Uterus (tissue), 4 donors: ENCODE measurements around the gene ZBTB3. TPM values are rescaled to one million over a fixed set of nuclear protein-coding genes. Genes with fewer than 3 reads are reported as not detected.
A peak's percentile ranks its signal among the peaks of the same experiment; 100 is the strongest.

Experiments used
- DNase-seq, 2 donors: peaks; one replicate each; pipeline ENCODE4 v3.0.0-alpha.2; 2019 to 2020
- H3K27ac ChIP-seq, 2 donors: fragments of 200-600 bp; sonication (generic); 1 replicate in 1 of 2; 2 replicates in 1 of 2; pipeline ENCODE4 v1.5.1; 2016 to 2018
- H3K27me3 ChIP-seq, 2 donors: fragments of 200-600 bp; sonication (generic); one replicate each; pipeline ENCODE4 v1.5.1; 2018 to 2019; ENCODE audit warnings: control low read depth in 1 of 2
- H3K36me3 ChIP-seq, 2 donors: fragments of 200-600 bp; sonication (generic); one replicate each; pipeline ENCODE4 v1.5.1; 2019; ENCODE audit warnings: control low read depth in 1 of 2
- H3K4me1 ChIP-seq, 2 donors: fragments of 200-600 bp; sonication (generic); one replicate each; pipeline ENCODE4 v1.5.1; 2018 to 2019; ENCODE audit warnings: control low read depth in 1 of 2
- H3K4me3 ChIP-seq, 2 donors: fragments of 200-600 bp; sonication (generic); 1 replicate in 1 of 2; 2 replicates in 1 of 2; pipeline ENCODE4 v1.5.1; 2018 to 2019; ENCODE audit warnings: mild to moderate bottlenecking in 1 of 2
- H3K9me3 ChIP-seq, 2 donors: fragments of 200-600 bp; sonication (generic); one replicate each; pipeline ENCODE4 v1.5.1; 2019; ENCODE audit warnings: control low read depth in 1 of 2
- POLR2A ChIP-seq, 2 donors: fragments of 450-650 bp; IDR thresholded peaks; one replicate each; pipeline ENCODE4 v1.6.1; 2016; ENCODE audit warnings: antibody characterized with exemption in 2 of 2, mild to moderate bottlenecking in 1 of 2, moderate library complexity in 1 of 2
- intact Hi-C: fragments of 100-400 bp; cut with DNase I; formaldehyde crosslinking; loops from one replicate; pipeline ENCODE4 v1.15.1; 2023; ENCODE audit warnings: low total_unique reads
- total RNA-seq, 4 donors: library from RNA; depleted of rRNA in 3 of 4; stranded (reverse); fragments of >200 nt in 3 of 4; gene quantifications; one replicate each; pipeline versions ENCODE4 v1.1.0 to v1.2.4, GENCODE V29; 2014 to 2023
- TF ChIP-seq, protein P1 (sequence below), 4 experiments: fragments of 200-600 bp in 2 of 4; fragments of 450-650 bp in 2 of 4; sonication (generic) in 2 of 4; IDR thresholded peaks; one replicate each; pipeline ENCODE4 v1.5.1; 2016 to 2019; ENCODE audit warnings: antibody characterized with exemption in 4 of 4, mild to moderate bottlenecking in 2 of 4, moderate library complexity in 1 of 4
- donor health status: DM: yes; HTN: yes; CAD: no.

ZBTB3 gene
- total RNA-seq, 4 donors from 2014 or later: 0.59 to 28.9 (median 18.3) TPM

DNA sequence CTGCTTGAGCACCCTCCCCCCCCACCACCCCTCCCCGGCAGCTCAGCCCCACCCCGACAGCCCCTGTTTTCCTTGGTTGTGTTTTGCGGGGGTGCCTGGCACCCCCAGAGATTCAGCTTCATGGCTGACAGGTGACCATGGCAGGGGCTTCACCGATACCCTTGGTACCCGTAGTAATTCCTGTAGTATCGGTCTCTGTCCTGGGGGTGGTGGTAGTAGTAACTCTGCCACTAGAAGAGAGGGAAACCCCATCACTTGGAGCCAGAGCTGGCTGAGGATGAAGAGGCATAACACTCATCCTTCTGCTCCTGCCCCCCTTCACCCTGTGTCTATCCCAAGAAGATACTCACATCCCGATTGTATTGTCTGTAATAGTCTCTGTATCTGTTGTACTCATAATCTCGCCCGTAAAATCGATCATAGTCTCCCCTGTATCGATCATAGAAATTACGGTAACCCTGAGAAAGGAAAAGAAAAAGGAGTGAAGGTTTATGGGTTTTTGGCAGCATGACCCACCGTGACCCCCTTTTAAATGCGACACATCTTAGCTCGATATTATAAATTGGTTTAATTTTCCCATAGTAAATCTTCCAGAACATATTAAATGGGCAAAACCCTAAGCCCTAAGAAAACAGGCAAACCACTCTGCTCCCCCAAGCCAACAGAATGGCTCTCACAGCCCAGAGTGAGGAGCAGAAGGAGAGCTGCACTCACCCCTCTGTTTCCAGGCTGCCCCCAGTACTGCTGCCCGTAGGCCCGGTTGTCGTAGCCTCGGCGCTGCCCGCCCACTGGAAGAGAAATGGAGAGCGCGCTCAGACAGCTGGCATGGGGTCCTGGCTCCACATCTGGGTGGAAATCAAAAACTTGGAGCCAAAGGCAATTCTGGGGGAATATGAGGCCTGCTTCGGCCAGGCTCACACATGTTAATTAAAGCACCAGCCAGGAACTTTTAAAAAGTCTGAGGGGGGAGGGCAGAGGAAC is 38.5 kb downstream of the ZBTB3 start:
- no peaks in the 10 kb centered on the region for H3K9me3 ChIP-seq
- no peaks in the 10 kb centered on the region for H3K27me3 ChIP-seq
- H3K27ac ChIP-seq: no peak overlapping the region
- no peak for TF ChIP-seq POLR2A (IDR thresholded peaks at IDR 0.05)
- TF ChIP-seq, protein P1, sequence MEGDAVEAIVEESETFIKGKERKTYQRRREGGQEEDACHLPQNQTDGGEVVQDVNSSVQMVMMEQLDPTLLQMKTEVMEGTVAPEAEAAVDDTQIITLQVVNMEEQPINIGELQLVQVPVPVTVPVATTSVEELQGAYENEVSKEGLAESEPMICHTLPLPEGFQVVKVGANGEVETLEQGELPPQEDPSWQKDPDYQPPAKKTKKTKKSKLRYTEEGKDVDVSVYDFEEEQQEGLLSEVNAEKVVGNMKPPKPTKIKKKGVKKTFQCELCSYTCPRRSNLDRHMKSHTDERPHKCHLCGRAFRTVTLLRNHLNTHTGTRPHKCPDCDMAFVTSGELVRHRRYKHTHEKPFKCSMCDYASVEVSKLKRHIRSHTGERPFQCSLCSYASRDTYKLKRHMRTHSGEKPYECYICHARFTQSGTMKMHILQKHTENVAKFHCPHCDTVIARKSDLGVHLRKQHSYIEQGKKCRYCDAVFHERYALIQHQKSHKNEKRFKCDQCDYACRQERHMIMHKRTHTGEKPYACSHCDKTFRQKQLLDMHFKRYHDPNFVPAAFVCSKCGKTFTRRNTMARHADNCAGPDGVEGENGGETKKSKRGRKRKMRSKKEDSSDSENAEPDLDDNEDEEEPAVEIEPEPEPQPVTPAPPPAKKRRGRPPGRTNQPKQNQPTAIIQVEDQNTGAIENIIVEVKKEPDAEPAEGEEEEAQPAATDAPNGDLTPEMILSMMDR (IDR thresholded peaks at IDR 0.05): no peak
- no peak for DNase-seq
- intact Hi-C loops: no loop called here
- peaks cover under 1 to 1% of the 10 kb centered on the region in 2 donors for H3K4me1 ChIP-seq
- H3K36me3 ChIP-seq: no peaks in the 10 kb centered on the region
- no peak overlapping the region for H3K4me3 ChIP-seq

DNA sequence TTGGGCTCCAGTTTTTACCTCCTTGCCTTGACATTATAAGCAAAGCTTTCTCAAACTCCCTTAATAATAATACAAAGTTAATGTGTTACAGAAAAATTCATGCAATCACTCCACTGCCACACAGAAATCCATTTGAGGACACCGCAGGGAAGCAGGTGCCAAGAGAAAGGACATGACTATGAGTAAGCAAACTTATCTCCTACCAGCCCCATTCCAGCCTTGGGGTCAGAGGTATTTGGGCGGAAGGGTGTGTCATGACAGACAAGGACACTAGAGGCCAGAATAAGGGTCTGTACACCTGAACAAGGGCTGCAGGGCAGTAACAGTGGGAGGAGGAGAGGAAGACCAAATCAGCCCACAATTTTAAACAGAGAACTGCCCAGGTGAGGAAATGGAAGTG is 40.6 kb downstream of the ZBTB3 start:
- Histone ChIP-seq H3K4me1 (peaks cover 6 to 10% of the 10 kb centered on the region in 2 donors), H3K4me3 (no peak overlapping the region), H3K27me3 (no peaks in the 10 kb centered on the region), H3K9me3 (no peaks in the 10 kb centered on the region), H3K27ac (no peak overlapping the region), H3K36me3 (no peaks in the 10 kb centered on the region)
- no peak for DNase-seq
- TF ChIP-seq POLR2A (IDR thresholded peaks at IDR 0.05): no peak
- TF ChIP-seq, protein P1 (IDR thresholded peaks at IDR 0.05): no peak
- intact Hi-C loops: no loop called here

DNA sequence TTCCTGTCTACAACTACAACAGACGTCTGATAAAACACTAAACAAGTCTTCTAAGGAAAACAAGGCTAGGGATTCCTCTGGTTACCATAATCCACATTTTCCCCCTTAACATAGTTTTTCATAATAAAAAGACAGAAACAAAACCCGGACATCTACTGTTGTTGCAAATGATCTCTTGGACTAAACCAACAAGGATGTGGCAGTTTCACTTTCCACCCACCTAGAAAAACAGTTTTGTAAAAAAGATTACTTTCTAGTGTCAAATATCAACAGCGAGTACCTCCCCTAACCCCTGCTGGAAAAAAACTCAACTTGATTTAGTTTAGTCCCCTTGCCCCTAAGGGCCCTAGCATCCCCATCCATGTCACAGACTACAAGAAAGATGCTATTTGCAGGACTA is 41.1 kb downstream of the ZBTB3 start:
- no peak for DNase-seq
- intact Hi-C loops: no loop called here
- Histone ChIP-seq H3K27ac (no peak overlapping the region), H3K4me3 (no peak overlapping the region), H3K9me3 (no peaks in the 10 kb centered on the region), H3K36me3 (no peaks in the 10 kb centered on the region), H3K27me3 (no peaks in the 10 kb centered on the region), H3K4me1 (peaks cover 6 to 14% of the 10 kb centered on the region in 2 donors)
- TF ChIP-seq, protein P1 (IDR thresholded peaks at IDR 0.05): no peak
- no peak for TF ChIP-seq POLR2A (IDR thresholded peaks at IDR 0.05)

DNA sequence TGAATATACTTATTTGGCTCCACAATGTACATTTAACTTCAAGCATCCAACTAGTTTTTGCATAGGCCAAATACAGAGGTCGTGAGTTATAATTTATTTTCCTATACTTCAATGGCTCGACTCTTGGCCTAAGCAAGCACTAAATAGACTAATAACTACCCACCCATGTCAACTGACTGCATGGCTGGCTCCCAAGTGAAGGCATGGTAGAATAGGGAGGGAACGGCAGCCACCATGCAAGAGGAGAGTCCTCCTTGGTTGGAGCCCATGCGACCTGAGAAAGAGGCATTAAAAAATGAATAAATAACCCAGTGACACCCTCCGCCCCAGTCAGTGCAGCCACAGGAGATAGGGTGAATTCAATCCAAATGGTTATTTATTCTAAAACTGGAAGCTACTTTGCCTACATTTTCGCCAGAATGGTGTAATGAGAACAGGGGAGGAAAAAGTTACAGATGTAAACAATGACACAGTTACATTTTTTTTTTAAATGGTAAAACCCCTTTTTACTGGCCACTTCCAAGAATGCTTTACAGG is 41.6 kb downstream of the ZBTB3 start:
- no peak overlapping the region for H3K4me3 ChIP-seq
- TF ChIP-seq, protein P1 (IDR thresholded peaks at IDR 0.05): no peak
- TF ChIP-seq POLR2A (IDR thresholded peaks at IDR 0.05): no peak
- H3K27ac ChIP-seq: no peak overlapping the region
- H3K27me3 ChIP-seq: no peaks in the 10 kb centered on the region
- H3K4me1 ChIP-seq: peaks cover 6 to 14% of the 10 kb centered on the region in 2 donors
- no peak for DNase-seq
- intact Hi-C loops: no loop called here
- H3K36me3 ChIP-seq: no peaks in the 10 kb centered on the region
- no peaks in the 10 kb centered on the region for H3K9me3 ChIP-seq

DNA sequence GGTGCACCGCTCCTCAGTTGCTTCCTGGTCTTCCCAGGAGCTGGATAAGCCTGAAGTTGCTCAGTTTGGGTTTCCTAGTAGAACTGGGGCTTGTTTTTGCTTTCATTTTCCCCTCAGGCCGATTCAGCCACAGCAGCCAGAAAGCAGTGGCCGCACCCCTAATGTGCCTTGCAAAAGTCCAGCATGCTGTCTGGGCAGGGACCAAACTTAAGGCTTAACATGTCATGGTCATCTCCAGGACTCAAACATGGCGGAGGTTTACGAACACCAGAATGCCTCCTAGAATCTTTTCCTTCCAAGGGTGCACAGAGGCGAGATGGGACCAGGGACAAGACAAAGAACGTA is 44.0 kb downstream of the ZBTB3 start:
- peak overlapping the region; percentile 89 to 94 for H3K27ac ChIP-seq
- intact Hi-C loops: no loop called here
- no peaks in the 10 kb centered on the region for H3K27me3 ChIP-seq
- no peak for DNase-seq
- peaks cover 9 to 22% of the 10 kb centered on the region in 2 donors for H3K4me1 ChIP-seq
- TF ChIP-seq POLR2A (IDR thresholded peaks at IDR 0.05): no peak
- TF ChIP-seq, protein P1 (IDR thresholded peaks at IDR 0.05): no peak
- H3K9me3 ChIP-seq: no peaks in the 10 kb centered on the region
- no peaks in the 10 kb centered on the region for H3K36me3 ChIP-seq
- peak overlapping the region; percentile 49 to 54 for H3K4me3 ChIP-seq
